NCI-H345 treated with DMSO at 0.1 percent for 48 hours (cell line): ENCODE results near the gene UBE2U.
"Not testable (repeated sequence)": the region's sequence is repeated elsewhere in the genome, so short reads cannot be mapped to it uniquely, and the experiment has no call there.

ENCODE experiments used
- DNase-seq: peaks from one replicate; lab custom pipeline; 2025; ENCODE audit not compliant: unreplicated experiment; lab: John Stamatoyannopoulos, UW

UBE2U gene

GRCh38 chr1:64236541-64236954 lies 33.1 kb downstream of the UBE2U start:
- no peak for DNase-seq

- DNase-seq = not testable (repeated sequence)
These were observed 36.1 kb downstream of the UBE2U start for GRCh38 chr1:64239519-64239918.

GRCh38 chr1:64240206-64240605 lies 36.8 kb downstream of the UBE2U start:
- no peak for DNase-seq

GRCh38 chr1:64241069-64241468 lies 37.6 kb downstream of the UBE2U start:
- DNase-seq = no peak

GRCh38 chr1:64242895-64243756 lies 39.7 kb downstream of the UBE2U start:
- peak; percentile 31 for DNase-seq

GRCh38 chr1:64243757-64244080 lies 40.3 kb downstream of the UBE2U start:
- no peak for DNase-seq

GRCh38 chr1:64245495-64245894 lies 42.1 kb downstream of the UBE2U start:
- DNase-seq = no peak

- DNase-seq = peak; percentile 60
These were observed 43.0 kb downstream of the UBE2U start for GRCh38 chr1:64246294-64246917.

- no peak for DNase-seq
These were observed 44.6 kb downstream of the UBE2U start for GRCh38 chr1:64248065-64248464.

GRCh38 chr1:64250472-64250871 lies 47.0 kb downstream of the UBE2U start:
- DNase-seq = not testable (repeated sequence)

GRCh38 chr1:64251971-64252370 lies 48.5 kb downstream of the UBE2U start:
- DNase-seq = no peak

- not testable (repeated sequence) for DNase-seq
These were observed 53.8 kb downstream of the UBE2U start for GRCh38 chr1:64257233-64257632.

- DNase-seq = not testable (repeated sequence)
These were observed 55.0 kb downstream of the UBE2U start for GRCh38 chr1:64258444-64258843.

- DNase-seq = no peak
These were observed 59.9 kb downstream of the UBE2U start for GRCh38 chr1:64263335-64263734.

- no peak for DNase-seq
These were observed 60.4 kb downstream of the UBE2U start for GRCh38 chr1:64263856-64264255.

GRCh38 chr1:64265141-64265540 lies 61.7 kb downstream of the UBE2U start:
- no peak for DNase-seq

GRCh38 chr1:64266991-64267390 lies 63.6 kb downstream of the UBE2U start:
- DNase-seq = no peak

- DNase-seq = peak; percentile 46
These were observed 65.5 kb downstream of the UBE2U start for GRCh38 chr1:64268653-64269557.

GRCh38 chr1:64269558-64269884 lies 66.1 kb downstream of the UBE2U start:
- DNase-seq = no peak

- DNase-seq = no peak
These were observed 76.6 kb downstream of the UBE2U start for GRCh38 chr1:64280001-64280400.

GRCh38 chr1:64282351-64282750 lies 78.9 kb downstream of the UBE2U start:
- peak; percentile 66 for DNase-seq

GRCh38 chr1:64287071-64287470 lies 83.6 kb downstream of the UBE2U start:
- DNase-seq = no peak
